GM19035 (cell line): ENCODE results near the gene LRRC61.

Experiments
- ATAC-seq: cut with Tn5 transposase; IDR thresholded peaks from one replicate; pipeline ENCODE4 v1.9.1; 2021; ENCODE audit not compliant: unreplicated experiment

Gene LRRC61

DNA sequence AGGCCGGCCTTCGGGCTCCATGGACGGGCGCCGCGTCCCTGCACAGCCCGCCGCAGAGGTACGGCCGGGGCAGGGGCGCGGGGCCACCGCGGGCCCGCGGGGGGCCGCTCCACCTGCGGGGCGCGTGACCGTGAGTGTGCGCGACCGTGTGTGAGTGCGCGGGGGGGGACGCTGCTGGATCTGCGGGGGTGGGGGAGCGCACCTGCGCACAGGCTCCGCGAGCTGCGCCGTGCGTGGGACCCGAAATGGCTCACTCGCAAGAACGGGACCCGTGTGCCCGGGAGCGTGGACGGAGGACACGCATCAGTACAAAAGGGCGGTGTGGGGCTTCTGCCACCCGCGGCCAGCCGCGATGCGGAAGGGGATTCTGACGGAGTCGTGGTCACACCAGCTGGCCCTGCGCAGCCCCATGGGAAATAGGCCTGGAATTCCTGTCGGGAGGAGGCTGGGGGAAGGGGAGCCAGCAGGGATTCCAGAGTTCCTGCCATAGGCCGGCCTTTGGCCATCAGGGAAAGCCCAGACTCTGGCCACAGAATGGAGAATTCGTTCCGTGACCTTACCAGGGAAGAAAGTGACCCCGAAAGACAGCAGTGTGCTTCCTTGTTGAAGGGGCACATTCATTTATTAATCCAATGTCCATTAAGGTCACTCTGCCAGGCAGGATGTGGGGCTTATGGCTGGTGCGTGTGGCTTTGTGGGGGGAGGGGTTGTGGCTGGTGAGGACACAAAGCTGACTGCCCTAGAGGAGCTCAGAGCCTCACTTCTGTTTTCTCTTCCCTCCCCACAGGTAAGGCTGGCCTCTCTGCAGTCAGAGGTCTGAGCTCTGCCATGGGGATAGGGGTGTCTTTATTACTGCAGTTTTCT, 46.0 kb downstream of the LRRC61 start:
- ATAC-seq: peak; percentile 46

DNA sequence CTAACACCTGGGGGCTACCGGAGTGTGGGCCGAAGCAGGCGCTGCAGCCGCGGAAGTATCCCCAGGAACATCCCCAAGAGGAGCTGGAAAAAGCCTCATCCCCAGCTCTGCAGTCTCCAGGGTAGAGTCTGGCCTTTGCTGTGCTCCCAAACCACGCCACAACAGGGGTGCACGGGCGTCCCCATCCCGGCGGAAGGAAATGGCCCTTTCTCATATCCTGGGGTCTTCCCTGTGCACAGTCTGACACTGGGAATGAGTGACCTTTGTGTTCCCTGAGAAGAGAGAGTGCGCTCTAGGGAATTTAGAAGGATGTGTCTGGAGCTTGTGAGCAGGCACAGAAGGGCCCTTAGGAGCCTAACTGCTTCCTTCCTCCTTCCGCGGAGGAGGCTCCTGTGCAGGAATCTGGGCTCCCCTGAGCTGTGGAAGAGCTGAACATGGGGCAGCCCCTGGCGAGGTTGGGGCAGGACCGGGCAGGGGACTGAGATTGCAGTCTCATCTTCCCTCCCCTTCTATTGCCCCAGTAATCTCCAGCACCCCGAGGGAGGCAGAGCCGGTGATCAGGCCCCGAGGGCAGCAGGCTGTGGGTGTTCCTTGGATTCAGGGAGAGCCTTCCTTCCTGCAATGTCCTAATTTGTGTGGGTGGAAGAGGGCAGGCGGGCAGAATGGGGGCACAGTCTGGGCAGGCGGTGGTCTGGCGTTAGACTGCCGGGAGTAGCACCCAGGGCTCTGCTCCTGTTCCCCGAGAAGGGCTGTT, 46.8 kb downstream of the LRRC61 start:
- ATAC-seq: no peak

DNA sequence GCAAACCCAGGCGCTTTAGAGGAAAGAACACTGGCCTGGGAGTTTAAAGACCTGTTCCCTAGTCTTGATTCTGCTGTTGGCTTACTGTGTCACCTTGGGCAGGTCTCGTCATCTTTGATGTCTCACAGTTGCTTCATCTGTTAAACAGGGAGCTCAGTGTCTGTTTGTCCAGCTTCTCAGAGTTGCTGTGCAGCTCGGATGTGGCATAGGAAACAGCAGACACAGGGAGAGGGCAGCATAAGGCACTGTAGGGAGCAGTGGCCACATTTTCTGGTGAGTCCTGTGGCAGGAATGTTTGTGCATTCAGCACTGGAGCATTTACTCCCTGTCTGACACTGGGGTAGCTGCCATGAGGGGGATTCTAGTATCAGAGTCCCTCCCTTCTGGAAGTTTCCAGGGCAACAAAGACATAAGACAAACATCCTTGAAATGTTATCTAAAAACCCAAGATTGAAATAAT, 47.5 kb downstream of the LRRC61 start:
- no peak for ATAC-seq

DNA sequence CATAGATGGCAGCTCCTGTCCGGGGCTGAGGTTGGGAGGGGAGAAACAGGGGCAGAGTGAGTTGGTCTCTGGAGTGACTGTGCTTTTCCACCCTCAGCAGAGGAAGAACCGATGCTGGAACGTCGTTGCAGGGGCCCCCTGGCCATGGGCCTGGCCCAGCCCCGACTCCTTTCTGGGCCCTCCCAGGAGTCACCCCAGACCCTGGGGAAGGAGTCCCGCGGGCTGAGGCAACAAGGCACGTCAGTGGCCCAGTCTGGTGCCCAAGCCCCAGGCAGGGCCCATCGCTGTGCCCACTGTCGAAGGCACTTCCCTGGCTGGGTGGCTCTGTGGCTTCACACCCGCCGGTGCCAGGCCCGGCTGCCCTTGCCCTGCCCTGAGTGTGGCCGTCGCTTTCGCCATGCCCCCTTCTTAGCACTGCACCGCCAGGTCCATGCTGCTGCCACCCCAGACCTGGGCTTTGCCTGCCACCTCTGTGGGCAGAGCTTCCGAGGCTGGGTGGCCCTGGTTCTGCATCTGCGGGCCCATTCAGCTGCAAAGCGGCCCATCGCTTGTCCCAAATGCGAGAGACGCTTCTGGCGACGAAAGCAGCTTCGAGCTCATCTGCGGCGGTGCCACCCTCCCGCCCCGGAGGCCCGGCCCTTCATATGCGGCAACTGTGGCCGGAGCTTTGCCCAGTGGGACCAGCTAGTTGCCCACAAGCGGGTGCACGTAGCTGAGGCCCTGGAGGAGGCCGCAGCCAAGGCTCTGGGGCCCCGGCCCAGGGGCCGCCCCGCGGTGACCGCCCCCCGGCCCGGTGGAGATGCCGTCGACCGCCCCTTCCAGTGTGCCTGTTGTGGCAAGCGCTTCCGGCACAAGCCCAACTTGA, 48.2 kb downstream of the LRRC61 start:
- ATAC-seq: no peak

DNA sequence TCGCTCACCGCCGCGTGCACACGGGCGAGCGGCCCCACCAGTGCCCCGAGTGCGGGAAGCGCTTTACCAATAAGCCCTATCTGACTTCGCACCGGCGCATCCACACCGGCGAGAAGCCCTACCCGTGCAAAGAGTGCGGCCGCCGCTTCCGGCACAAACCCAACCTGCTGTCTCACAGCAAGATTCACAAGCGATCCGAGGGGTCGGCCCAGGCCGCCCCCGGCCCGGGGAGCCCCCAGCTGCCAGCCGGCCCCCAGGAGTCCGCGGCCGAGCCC, 48.8 kb downstream of the LRRC61 start:
- ATAC-seq: no peak

DNA sequence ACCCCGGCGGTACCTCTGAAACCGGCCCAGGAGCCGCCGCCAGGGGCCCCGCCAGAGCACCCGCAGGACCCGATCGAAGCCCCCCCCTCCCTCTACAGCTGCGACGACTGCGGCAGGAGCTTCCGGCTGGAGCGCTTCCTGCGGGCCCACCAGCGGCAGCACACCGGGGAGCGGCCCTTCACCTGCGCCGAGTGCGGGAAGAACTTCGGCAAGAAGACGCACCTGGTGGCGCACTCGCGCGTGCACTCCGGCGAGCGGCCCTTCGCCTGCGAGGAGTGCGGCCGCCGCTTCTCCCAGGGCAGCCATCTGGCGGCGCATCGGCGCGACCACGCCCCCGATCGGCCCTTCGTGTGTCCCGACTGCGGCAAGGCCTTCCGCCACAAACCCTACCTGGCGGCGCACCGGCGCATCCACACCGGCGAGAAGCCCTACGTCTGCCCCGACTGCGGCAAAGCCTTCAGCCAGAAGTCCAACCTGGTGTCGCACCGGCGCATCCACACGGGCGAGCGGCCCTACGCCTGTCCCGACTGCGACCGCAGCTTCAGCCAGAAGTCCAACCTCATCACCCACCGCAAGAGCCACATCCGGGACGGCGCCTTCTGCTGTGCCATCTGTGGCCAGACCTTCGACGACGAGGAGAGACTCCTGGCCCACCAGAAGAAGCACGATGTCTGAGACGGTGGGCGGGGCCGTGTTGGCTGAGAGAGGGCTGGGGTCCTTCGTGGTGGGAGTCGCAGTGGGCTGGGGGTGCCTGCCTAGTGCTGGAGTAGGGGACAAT, 49.3 kb downstream of the LRRC61 start:
- ATAC-seq: no peak

DNA sequence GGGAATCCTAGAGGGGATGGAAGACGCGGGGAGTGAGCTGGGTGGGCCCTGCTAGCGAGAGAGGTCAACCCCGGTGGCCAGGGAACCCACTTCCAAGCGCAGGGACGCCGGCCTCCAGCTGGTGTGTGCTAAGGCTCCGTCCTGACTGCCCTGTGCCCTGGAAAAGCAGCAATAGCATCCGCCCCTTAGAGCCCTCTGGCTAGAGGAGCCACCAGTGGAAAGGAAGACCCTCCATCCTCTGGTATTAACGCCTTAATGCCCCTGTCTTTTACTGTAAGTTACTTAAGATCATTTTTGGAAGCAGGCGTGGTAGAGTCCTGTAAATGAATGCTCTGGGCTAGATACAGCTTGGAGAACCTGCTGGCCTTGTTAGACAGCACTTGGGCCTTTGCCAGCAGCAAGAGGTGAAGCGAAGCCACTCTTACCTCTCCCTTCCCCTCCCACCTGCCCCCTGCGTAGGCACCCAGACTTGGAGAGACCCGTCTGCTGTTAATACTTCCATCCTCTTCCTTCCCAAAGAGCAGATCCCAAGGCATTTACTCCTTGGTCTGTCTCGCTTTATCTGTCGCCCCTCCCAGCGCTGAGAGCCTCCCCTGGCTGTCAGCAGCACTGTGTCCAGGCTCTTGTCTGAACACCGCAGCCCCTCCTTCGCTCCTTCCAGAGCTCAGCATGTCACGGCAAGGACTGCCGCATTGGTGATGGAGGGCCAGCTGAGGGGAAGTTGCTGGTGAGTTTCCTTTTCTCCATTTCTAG, 50.1 kb downstream of the LRRC61 start:
- no peak for ATAC-seq

DNA sequence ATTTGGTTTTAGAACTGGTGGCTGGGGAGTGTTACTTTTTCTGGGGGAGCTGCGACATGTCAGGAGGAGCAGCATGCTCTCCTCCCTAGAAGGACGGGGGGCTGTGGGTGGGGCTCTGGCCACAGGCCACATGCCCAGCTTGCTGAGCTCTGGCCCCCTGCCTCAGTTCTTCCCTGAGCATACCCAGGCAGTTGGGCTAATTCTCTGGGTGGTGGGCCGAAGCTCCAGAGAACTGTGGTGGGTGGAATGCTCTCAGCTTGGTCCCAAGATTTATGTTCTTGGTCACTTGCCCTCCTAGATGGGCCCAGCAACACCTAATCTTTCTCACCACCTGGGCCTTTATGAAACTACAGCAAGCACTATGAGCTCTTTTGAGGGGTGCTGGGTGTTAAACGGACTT, 50.9 kb downstream of the LRRC61 start:
- no peak for ATAC-seq

DNA sequence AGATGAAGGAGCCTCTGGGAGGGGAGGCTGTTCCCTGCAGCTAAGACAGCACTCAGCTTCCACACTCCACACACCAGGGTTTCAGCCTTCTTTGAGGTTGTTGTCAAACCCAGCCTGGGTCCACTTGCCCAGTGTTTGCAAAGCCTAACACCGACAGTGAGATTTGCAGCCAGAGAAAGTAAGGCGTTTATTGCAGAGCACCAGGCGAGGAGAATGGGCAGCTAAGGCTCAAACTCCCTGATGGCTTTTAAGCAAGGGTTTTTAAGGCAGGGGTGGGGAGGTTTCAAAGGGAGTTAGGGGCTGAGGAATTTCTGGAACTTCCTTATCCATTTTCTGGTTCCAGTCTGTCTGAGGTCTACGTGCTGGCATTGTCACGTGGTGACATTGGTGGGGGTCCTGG, 51.3 kb downstream of the LRRC61 start:
- ATAC-seq: no peak

DNA sequence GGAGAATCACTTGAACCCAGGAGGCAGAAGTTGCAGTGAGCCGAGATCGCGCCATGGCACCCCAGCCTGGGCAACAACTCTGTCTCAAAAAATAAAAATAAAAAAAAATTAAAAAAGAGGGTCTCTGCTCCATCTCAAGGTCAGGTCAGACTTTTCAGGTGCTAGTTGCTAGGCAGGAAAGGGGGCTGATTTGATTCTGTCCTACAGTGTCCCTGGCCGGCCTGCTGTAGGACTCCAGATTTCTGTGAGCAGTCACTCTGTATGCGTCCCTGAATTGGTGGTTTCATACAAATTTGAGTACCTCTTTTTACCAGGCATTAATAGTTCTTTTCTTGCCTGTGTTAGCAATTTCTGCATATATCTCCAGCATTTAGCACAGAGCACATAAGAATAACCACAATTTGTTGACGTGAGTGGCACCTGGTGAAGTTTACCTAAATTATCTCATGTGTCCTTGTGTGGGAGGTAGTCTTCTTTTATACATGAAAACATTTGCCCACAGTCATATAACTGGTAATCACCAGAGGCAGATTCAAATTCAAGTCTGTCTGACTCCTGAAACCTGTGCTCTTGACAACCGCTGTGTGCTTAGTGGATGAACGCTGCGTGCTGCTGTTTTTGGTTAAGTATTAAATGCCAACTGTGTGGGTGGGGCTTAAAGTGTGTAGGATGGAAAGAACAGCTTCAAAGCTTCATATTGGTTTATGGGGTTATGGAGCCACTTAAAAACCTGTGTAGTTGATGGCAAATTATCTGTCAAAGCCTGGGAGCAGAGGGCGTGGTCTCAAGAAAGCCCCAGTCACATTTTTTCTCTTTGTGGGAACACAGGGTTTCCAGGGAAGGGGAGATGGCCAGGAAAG, 52.7 kb downstream of the LRRC61 start:
- ATAC-seq: no peak

DNA sequence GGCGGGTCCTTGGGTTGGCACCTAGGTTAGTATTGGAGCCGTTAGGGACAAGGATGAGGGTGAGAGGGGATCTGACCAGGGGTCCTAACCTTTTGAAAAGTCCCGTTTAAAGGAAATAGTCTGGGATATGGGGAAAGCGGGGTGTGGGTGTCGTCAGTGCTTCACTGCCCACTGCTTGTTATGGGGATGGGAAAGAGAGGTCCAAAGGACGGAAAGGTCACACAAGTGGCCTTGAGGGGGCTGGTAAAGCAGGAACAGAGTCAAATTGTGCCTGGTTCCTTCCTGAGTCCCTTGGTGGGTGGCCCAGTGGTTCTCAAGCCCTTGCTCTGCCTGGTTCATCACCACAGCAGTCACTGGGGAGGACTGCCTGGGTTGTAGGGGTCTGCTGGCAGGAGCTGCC, 53.4 kb downstream of the LRRC61 start:
- no peak for ATAC-seq

DNA sequence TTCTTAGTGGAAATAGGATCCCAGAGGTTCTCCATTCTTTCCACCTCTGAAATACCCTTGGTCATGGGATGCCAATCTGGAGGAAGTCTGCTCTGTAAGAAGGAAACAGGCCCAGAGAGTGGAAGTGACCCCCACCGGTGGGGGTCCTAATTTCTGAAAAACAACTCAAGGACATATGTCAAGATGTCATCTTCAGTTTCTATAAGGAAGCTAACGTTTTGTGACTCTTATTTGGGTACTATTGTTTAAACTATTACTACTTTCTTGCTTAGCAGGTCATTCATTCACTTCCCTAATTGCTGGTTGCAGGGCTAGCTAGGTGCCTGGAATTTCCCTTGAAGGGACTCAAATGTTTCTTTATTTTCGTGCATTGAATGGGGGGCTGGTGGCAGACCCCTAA, 54.0 kb downstream of the LRRC61 start:
- ATAC-seq: no peak

DNA sequence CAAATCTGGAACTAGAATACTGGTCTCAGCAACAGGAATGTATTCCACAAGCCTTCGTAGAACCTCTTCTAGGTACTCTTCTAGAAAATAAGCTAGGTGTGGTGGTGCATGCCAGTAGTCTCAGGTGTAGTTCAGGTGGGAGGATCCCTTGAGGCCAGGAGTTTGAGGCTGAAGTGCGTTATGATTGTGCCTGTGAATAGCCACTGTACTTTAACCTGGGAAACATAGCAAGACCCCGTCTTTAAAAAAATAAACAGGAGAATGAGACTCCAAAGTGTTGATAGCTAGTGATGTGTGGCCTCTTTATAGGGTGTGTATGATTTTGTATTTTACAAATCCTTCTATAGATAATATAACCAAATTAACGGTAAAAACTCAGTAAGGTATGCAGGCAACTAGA, 54.5 kb downstream of the LRRC61 start:
- ATAC-seq: no peak

DNA sequence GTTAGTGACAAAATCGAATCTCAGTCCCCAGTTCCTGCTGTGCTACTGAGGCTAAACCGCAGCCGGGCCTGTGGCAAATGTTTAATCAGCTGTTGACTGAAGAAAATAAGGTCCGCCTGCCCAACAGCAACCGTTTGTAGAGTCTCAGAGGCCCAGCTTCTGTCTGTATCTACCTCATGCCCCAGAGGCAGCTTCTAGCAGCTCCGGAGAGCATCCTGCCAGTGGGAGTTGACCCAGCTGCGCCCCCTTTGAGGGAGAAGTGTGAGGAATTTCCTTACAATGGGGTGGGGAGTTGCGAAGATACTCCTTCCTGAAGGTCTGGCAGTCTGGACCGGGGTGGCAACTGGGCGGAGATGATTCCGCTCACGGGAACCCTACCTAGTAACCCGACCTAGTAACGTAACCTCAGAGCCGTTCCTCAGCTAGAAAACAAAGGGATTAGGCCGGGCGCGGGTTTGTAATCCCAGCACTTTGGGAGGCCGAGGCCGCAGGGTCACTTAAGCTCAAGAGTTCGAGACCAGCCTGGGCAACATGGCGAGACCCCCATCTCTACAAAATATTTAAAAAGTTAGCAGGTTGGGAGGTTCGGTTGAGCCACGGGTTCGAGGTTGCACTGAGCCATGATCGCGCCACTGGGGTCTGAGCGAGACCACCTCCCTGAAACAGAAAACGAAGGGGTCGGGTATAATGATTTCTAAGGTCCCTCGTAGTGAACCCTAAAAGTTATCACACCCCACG, 55.1 kb downstream of the LRRC61 start:
- ATAC-seq: no peak

DNA sequence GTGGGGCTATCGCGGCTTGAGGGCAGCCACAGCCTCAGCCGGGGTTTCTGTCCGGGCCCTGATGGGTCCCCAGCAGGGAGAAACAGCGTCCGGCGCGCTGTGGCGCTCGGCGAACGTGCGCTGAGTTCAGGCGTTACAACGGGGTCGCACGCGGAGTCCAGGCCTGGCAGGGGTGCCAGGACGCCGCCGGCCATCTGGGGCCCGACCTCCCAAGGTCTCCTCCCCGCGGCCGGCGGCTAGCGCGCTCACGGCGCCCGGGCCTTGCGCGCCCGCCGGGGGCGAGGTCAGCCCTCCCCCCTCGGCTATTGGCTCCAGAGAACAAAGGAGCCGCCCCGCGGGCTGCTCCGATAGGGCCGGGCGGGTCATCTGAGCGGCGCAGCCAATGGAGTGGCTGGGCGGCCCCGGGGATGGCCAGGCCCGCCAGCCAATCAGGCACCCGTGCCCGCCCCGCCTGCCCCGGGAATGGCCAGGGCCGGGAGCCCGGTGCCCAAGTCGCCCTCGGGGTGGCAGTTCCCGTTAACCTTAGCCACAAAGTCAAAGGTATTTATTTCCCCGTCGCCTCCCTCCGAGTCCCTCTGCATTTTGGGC, 55.8 kb downstream of the LRRC61 start, which contains the start of gene ZNF775:
Gene ZNF775, plus strand, starts transcription at position 478 of the 588 bp plus-strand sequence. CDS start 9,141 bp downstream, outside the sequence.
- ATAC-seq: peak; percentile 82

DNA sequence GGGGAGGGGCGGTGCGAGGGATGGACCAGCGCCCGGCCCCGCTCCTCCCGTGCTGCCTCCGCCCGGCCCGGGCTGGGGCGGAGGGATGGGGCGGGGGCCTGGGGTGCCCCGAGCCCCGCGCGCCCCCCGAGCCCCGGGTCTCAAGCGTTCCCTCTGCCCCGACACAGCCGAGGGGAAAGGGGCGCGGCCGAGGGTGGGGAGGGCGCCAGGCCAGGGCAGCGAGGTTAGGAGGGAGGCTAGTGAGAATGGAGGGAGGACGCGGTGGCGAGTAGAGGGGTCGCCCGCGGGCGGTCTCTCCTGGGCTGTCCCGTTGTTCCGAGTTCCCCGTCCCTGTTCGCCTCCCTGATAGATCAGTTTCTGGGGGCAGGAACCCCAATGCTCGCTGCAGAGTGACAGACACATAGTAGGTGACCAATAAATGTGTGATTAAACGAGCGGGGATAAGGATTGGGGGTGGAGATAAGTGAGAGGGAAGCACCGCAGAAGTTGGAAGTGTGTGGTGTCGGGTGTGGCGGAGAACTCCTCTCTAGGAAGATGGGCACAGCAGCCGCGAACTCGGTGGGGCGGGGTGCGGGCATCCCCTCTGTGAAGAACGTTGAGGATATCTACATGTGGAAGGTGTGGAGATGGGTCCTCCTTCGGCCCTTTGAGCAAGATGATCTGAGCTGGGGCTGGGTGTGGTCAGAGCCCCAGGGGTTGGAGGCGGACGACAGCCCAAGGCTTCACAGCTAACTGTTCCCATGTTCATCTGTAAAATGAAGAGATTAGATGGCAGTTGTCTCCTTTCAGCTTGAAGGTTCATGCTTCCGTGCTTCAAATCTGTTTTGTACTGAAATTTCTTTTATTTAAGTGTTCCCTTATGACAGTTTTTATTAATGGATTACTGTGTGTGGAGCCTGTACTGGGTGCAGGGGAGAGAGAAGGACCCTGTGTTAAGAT, 56.6 kb downstream of the LRRC61 start:
- peak; percentile 9 for ATAC-seq

DNA sequence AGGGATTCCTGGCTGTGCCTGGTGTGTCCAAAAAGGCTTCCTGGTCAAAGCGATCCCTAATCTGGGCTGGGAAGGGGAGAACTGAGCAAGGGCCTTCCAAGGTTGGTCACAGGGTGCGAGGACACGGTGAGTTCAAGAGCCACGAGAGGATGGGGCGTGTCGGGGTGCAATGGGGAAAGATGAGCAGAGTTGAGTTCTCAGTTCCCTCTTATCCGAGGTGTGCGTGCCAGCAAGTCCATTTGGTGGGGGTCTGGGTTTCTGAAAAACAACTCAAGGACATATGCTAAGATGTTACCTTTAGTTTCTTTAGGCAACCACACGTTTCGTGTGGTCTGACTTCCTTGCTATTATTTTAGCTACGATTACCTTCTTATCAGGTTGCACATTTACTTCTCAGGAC, 57.3 kb downstream of the LRRC61 start:
- ATAC-seq: no peak
